Activated CD8-positive, alpha-beta T cell treated with anti-CD3 and anti-CD28 coated beads, Interleukin-2, amount 10 ng/mL, durations not matched to agents 7 days and 5 days (primary cell): ENCODE results near the gene TTLL5. TPM values are rescaled to one million over a fixed set of nuclear protein-coding genes. Genes with fewer than 3 reads are reported as not detected.
A peak's percentile ranks its signal among the peaks of the same experiment; 100 is the strongest.

Experiments
- ATAC-seq: fragments of 150-1000 bp; cut with Tn5 transposase; one replicate; pipeline ENCODE4 v1.10.0; 2021; ENCODE audit warnings: moderate library complexity
- CTCF ChIA-PET: fragments of 350-600 bp; sonication (Branson Sonifier 250); formaldehyde crosslinking; loops from one replicate; lab custom pipeline; 2021; ENCODE audit warnings: antibody characterized with exemption; lab: Charles Lee
- POLR2A ChIA-PET: fragments of 350-600 bp; sonication (Branson Sonifier 250); formaldehyde crosslinking; loops from one replicate; lab custom pipeline; 2021; ENCODE audit warnings: antibody characterized with exemption; lab: Charles Lee
- DNase-seq: peaks from one replicate; pipeline ENCODE4 v3.0.0-alpha.2; 2020
- H3K27ac Mint-ChIP-seq: one replicate; pipeline ENCODE4 v1.8.0; 2021; ENCODE audit warnings: mild to moderate bottlenecking, mixed read lengths
- H3K27me3 Mint-ChIP-seq: one replicate; pipeline ENCODE4 v1.8.0; 2021; ENCODE audit warnings: low read depth, mixed read lengths
- H3K36me3 Mint-ChIP-seq: one replicate; pipeline ENCODE4 v1.8.0; 2021; ENCODE audit warnings: low read depth, mixed read lengths
- H3K4me1 Mint-ChIP-seq: one replicate; pipeline ENCODE4 v1.8.0; 2021; ENCODE audit warnings: low read depth, mixed read lengths
- H3K4me3 Mint-ChIP-seq: one replicate; pipeline ENCODE4 v1.8.0; 2021; ENCODE audit warnings: mild to moderate bottlenecking, mixed read lengths
- H3K9me3 Mint-ChIP-seq: one replicate; pipeline ENCODE4 v1.8.0; 2022; ENCODE audit warnings: mixed read lengths; ENCODE audit not compliant: insufficient read depth
- total RNA-seq, 2 experiments: library from RNA; stranded (reverse); gene quantifications; one replicate each; pipeline ENCODE4 v1.2.3, GENCODE V29; 2021

TTLL5 gene
- total RNA-seq, 2 experiments from 2014 or later = 40.1 to 45.0 TPM

GRCh38 chr14:75875958-75876357 is 214.9 kb downstream of the TTLL5 start:
- H3K27me3 Mint-ChIP-seq = no peaks in the 10 kb centered on the region
- CTCF ChIA-PET = interaction anchor here (1.0 to 1.9 kb wide), 2 partner anchors 165 to 167 kb away, joined by 5 read pairs; no protein-coding TSS in a partner anchor
- no peaks in the 10 kb centered on the region for H3K9me3 Mint-ChIP-seq
- peaks cover 2% of the 10 kb centered on the region for H3K36me3 Mint-ChIP-seq
- POLR2A ChIA-PET = no interaction called here
- ATAC-seq = no peak
- H3K4me3 Mint-ChIP-seq = no peak overlapping the region
- DNase-seq = no peak
- H3K4me1 Mint-ChIP-seq = peaks cover 25% of the 10 kb centered on the region
- H3K27ac Mint-ChIP-seq = peak overlapping the region; percentile 5

GRCh38 chr14:75876530-75876929 is 215.5 kb downstream of the TTLL5 start:
- ChIA-PET CTCF (interaction anchor here (1.0 to 1.9 kb wide), 2 partner anchors 165 to 168 kb away, joined by 5 read pairs; no protein-coding TSS in a partner anchor), POLR2A (no interaction called here)
- Mint-ChIP-seq H3K27me3 (no peaks in the 10 kb centered on the region), H3K4me1 (peaks cover 22% of the 10 kb centered on the region), H3K4me3 (no peak overlapping the region), H3K36me3 (peaks cover 2% of the 10 kb centered on the region), H3K9me3 (no peaks in the 10 kb centered on the region), H3K27ac (no peak overlapping the region)
- ATAC-seq (no peak), DNase-seq (no peak)

GRCh38 chr14:75877292-75877691 is 216.2 kb downstream of the TTLL5 start:
- H3K4me3 Mint-ChIP-seq = no peak overlapping the region

GRCh38 chr14:75877884-75878283 is 216.8 kb downstream of the TTLL5 start:
- Mint-ChIP-seq H3K27me3 (no peaks in the 10 kb centered on the region), H3K36me3 (peaks cover 2% of the 10 kb centered on the region), H3K4me3 (no peak overlapping the region), H3K27ac (no peak overlapping the region), H3K9me3 (no peaks in the 10 kb centered on the region), H3K4me1 (peaks cover 22% of the 10 kb centered on the region)
- DNase-seq (no peak), ATAC-seq (no peak)
- ChIA-PET POLR2A (no interaction called here), CTCF (no interaction called here)

More at GRCh38 chr14:75877292-75877691, 216.2 kb downstream of the TTLL5 start:
- Mint-ChIP-seq H3K36me3 (peaks cover 2% of the 10 kb centered on the region), H3K4me1 (peaks cover 22% of the 10 kb centered on the region), H3K27me3 (no peaks in the 10 kb centered on the region), H3K9me3 (no peaks in the 10 kb centered on the region), H3K27ac (no peak overlapping the region)
- no peak for ATAC-seq
- DNase-seq = no peak
- ChIA-PET CTCF (interaction anchor here (1.9 kb wide), 1 partner anchor 168 kb away, joined by 5 read pairs; no protein-coding TSS in a partner anchor), POLR2A (no interaction called here)

GRCh38 chr14:75879031-75879430 is 218.0 kb downstream of the TTLL5 start:
- ChIA-PET POLR2A (no interaction called here), CTCF (no interaction called here)
- H3K9me3 Mint-ChIP-seq = no peaks in the 10 kb centered on the region
- H3K4me1 Mint-ChIP-seq = peaks cover 22% of the 10 kb centered on the region
- peaks cover 2% of the 10 kb centered on the region for H3K36me3 Mint-ChIP-seq
- no peak overlapping the region for H3K27ac Mint-ChIP-seq
- H3K27me3 Mint-ChIP-seq = no peaks in the 10 kb centered on the region
- ATAC-seq (no peak), DNase-seq (no peak)
- no peak overlapping the region for H3K4me3 Mint-ChIP-seq

GRCh38 chr14:75880512-75880911 is 219.5 kb downstream of the TTLL5 start:
- no peak overlapping the region for H3K4me3 Mint-ChIP-seq
- ChIA-PET POLR2A (no interaction called here), CTCF (interaction anchor here (1.0 to 2.2 kb wide), 4 partner anchors 11 to 171 kb away, joined by 3 to 9 read pairs (median 6); no protein-coding TSS in a partner anchor)
- H3K36me3 Mint-ChIP-seq = peaks cover 2% of the 10 kb centered on the region
- no peak overlapping the region for H3K27ac Mint-ChIP-seq
- H3K4me1 Mint-ChIP-seq = peaks cover 21% of the 10 kb centered on the region
- no peak for ATAC-seq
- no peaks in the 10 kb centered on the region for H3K27me3 Mint-ChIP-seq
- DNase-seq = no peak
- H3K9me3 Mint-ChIP-seq = no peaks in the 10 kb centered on the region

- no peak overlapping the region for H3K27ac Mint-ChIP-seq
- ChIA-PET CTCF (interaction anchor here (1.3 to 1.4 kb wide), 2 partner anchors 24 to 101 kb away, joined by 4 to 6 read pairs; no protein-coding TSS in a partner anchor), POLR2A (interaction anchor here (0.6 kb wide), 1 partner anchor 62 kb away, joined by 3 read pairs; no protein-coding TSS in a partner anchor)
Observed at GRCh38 chr14:75881994-75882393, 220.9 kb downstream of the TTLL5 start.

GRCh38 chr14:75884198-75884611 is 223.2 kb downstream of the TTLL5 start:
- ChIA-PET CTCF (interaction anchor here (1.5 kb wide), 1 partner anchor 16 kb away, joined by 4 read pairs; no protein-coding TSS in a partner anchor), POLR2A (no interaction called here)
- peaks cover 3% of the 10 kb centered on the region for H3K4me1 Mint-ChIP-seq
- ATAC-seq (no peak), DNase-seq (no peak)
- H3K9me3 Mint-ChIP-seq = no peaks in the 10 kb centered on the region
- H3K36me3 Mint-ChIP-seq = peaks cover 2% of the 10 kb centered on the region
- H3K27me3 Mint-ChIP-seq = no peaks in the 10 kb centered on the region
- H3K27ac Mint-ChIP-seq = no peak overlapping the region
- H3K4me3 Mint-ChIP-seq = no peak overlapping the region

More at GRCh38 chr14:75881994-75882393, 220.9 kb downstream of the TTLL5 start:
- Mint-ChIP-seq H3K36me3 (peaks cover 2% of the 10 kb centered on the region), H3K4me3 (no peak overlapping the region), H3K4me1 (peaks cover 9% of the 10 kb centered on the region), H3K27me3 (no peaks in the 10 kb centered on the region), H3K9me3 (no peaks in the 10 kb centered on the region)
- DNase-seq = no peak
- no peak for ATAC-seq

GRCh38 chr14:75885829-75886228 is 224.8 kb downstream of the TTLL5 start:
- CTCF ChIA-PET = no interaction called here
- Mint-ChIP-seq H3K27me3 (no peaks in the 10 kb centered on the region), H3K27ac (no peak overlapping the region), H3K9me3 (no peaks in the 10 kb centered on the region), H3K4me1 (peaks cover 3% of the 10 kb centered on the region), H3K4me3 (no peak overlapping the region), H3K36me3 (peaks cover 2% of the 10 kb centered on the region)
- DNase-seq (no peak), ATAC-seq (no peak)
- POLR2A ChIA-PET = no interaction called here

GRCh38 chr14:75886636-75887348 is 225.7 kb downstream of the TTLL5 start:
- Mint-ChIP-seq H3K27me3 (no peaks in the 10 kb centered on the region), H3K4me3 (no peak overlapping the region), H3K4me1 (peaks cover 3% of the 10 kb centered on the region), H3K27ac (no peak overlapping the region), H3K9me3 (no peaks in the 10 kb centered on the region), H3K36me3 (peaks cover 2% of the 10 kb centered on the region)
- ChIA-PET POLR2A (interaction anchor here (0.5 kb wide), 1 partner anchor 17 kb away, joined by 4 read pairs; no protein-coding TSS in a partner anchor), CTCF (interaction anchor here (1.4 to 1.5 kb wide), 2 partner anchors 20 to 96 kb away, joined by 3 to 4 read pairs; no protein-coding TSS in a partner anchor)
- DNase-seq (no peak), ATAC-seq (no peak)

- Mint-ChIP-seq H3K4me3 (no peak overlapping the region), H3K9me3 (no peaks in the 10 kb centered on the region), H3K4me1 (no peaks in the 10 kb centered on the region), H3K27ac (no peak overlapping the region), H3K36me3 (peaks cover 1% of the 10 kb centered on the region), H3K27me3 (no peaks in the 10 kb centered on the region)
- ATAC-seq = no peak
- POLR2A ChIA-PET = no interaction called here
- CTCF ChIA-PET = no interaction called here
- no peak for DNase-seq
Observed at GRCh38 chr14:75888945-75889344, 227.9 kb downstream of the TTLL5 start.

- Mint-ChIP-seq H3K4me3 (no peak overlapping the region), H3K27me3 (no peaks in the 10 kb centered on the region), H3K27ac (no peak overlapping the region), H3K36me3 (no peaks in the 10 kb centered on the region), H3K4me1 (no peaks in the 10 kb centered on the region), H3K9me3 (no peaks in the 10 kb centered on the region)
- ChIA-PET CTCF (no interaction called here), POLR2A (no interaction called here)
- DNase-seq (no peak), ATAC-seq (no peak)
Observed at GRCh38 chr14:75896341-75896740, 235.3 kb downstream of the TTLL5 start.
